Stomach (tissue), 4 donors: ENCODE measurements around the gene ROGDI.

Experiments used
- POLR2A ChIP-seq, 4 donors: fragments of 450-650 bp; IDR thresholded peaks; one replicate each; pipeline ENCODE4 v1.6.1; 2016; ENCODE audit warnings: antibody characterized with exemption in 4 of 4, control low read depth in 2 of 4, mild to moderate bottlenecking in 1 of 4, moderate library complexity in 1 of 4
- POLR2AphosphoS5 ChIP-seq, 3 donors: sonication (generic); formaldehyde crosslinking; IDR thresholded peaks; one replicate each; pipeline ENCODE4 v1.6.1; 2016; ENCODE audit warnings: antibody characterized with exemption in 3 of 3

GRCh38 chr16:4769306-4769638 is 33.2 kb downstream of the ROGDI start:
- TF ChIP-seq POLR2A (IDR thresholded peaks at IDR 0.05) (no peak), POLR2AphosphoS5 (IDR thresholded peaks at IDR 0.05) (no peak)
